ENCODE measurements around the gene PHF20.
"Not testable (repeated sequence)": the region's sequence is repeated elsewhere in the genome, so short reads cannot be mapped to it uniquely, and the experiment has no call there.

PHF20 gene

GRCh38 chr20:35761548-35761947 is 10.3 kb upstream of the PHF20 start:
- H3K4me3 Mint-ChIP-seq; H3K9me3 Mint-ChIP-seq; H3K27me3 Mint-ChIP-seq; DNase-seq; H3K36me3 Mint-ChIP-seq (ENCODE audit: low read depth); H3K27ac Mint-ChIP-seq: not testable (repeated sequence)
- peaks cover 14% of the 10 kb centered on the region for H3K4me1 Mint-ChIP-seq (ENCODE audit: low read depth)

- no peak overlapping the region for H3K27ac Mint-ChIP-seq
- no peaks in the 10 kb centered on the region for H3K9me3 Mint-ChIP-seq
- peaks cover 14% of the 10 kb centered on the region for H3K4me1 Mint-ChIP-seq (ENCODE audit: low read depth)
- DNase-seq = no peak
- H3K36me3 Mint-ChIP-seq (ENCODE audit: low read depth) = no peaks in the 10 kb centered on the region
- no peak overlapping the region for H3K4me3 Mint-ChIP-seq
- H3K27me3 Mint-ChIP-seq = no peaks in the 10 kb centered on the region
Measured at GRCh38 chr20:35762461-35762860, 9.4 kb upstream of the PHF20 start.

- not testable (repeated sequence) for H3K4me3 Mint-ChIP-seq; DNase-seq; H3K36me3 Mint-ChIP-seq (ENCODE audit: low read depth); H3K9me3 Mint-ChIP-seq; H3K27me3 Mint-ChIP-seq; H3K27ac Mint-ChIP-seq
- peaks cover 34% of the 10 kb centered on the region for H3K4me1 Mint-ChIP-seq (ENCODE audit: low read depth)
Measured at GRCh38 chr20:35764936-35765335, 6.9 kb upstream of the PHF20 start.

DNA sequence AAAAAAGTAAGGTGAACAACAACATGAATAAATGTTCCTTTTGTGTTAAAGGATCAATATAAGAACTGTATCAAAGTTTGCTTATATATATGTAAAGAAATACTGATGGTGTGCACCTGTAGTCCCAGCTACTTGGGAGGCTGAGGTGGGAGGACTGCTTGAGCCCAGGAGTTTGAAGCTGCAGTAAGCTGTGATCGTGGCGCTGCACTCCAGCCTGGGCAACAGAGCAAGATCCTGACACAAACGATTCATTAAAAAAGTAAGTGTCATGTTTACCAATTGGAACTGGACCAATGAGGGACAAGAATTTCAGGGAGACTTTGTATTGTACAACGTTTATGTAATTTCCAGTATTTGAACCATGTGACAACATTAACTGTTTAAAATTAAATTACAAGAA is 5.0 kb upstream of the PHF20 start:
- Mint-ChIP-seq H3K4me3 (no peak overlapping the region), H3K27me3 (no peaks in the 10 kb centered on the region), H3K4me1 (ENCODE audit: low read depth) (peaks cover 43% of the 10 kb centered on the region), H3K36me3 (ENCODE audit: low read depth) (peaks cover 5% of the 10 kb centered on the region), H3K9me3 (peaks cover 8% of the 10 kb centered on the region), H3K27ac (peak overlapping the region; percentile 99)
- DNase-seq = no peak

GRCh38 chr20:35767683-35768481 is 3.9 kb upstream of the PHF20 start:
- H3K27me3 Mint-ChIP-seq = no peaks in the 10 kb centered on the region
- H3K4me1 Mint-ChIP-seq (ENCODE audit: low read depth) = peaks cover 43% of the 10 kb centered on the region
- peaks cover 11% of the 10 kb centered on the region for H3K36me3 Mint-ChIP-seq (ENCODE audit: low read depth)
- DNase-seq = peak; percentile 67
- H3K27ac Mint-ChIP-seq = peak overlapping the region; percentile 99
- peak overlapping the region; percentile 74 for H3K4me3 Mint-ChIP-seq
- H3K9me3 Mint-ChIP-seq = peaks cover 8% of the 10 kb centered on the region

GRCh38 chr20:35768731-35769664 is 2.8 kb upstream of the PHF20 start:
- H3K4me1 Mint-ChIP-seq (ENCODE audit: low read depth) = peaks cover 53% of the 10 kb centered on the region
- H3K27me3 Mint-ChIP-seq = no peaks in the 10 kb centered on the region
- H3K36me3 Mint-ChIP-seq (ENCODE audit: low read depth) = peaks cover 23% of the 10 kb centered on the region
- no peak overlapping the region for H3K4me3 Mint-ChIP-seq
- H3K27ac Mint-ChIP-seq = peak overlapping the region; percentile 99
- H3K9me3 Mint-ChIP-seq = peaks cover 8% of the 10 kb centered on the region
- DNase-seq = peak; percentile 54

DNA sequence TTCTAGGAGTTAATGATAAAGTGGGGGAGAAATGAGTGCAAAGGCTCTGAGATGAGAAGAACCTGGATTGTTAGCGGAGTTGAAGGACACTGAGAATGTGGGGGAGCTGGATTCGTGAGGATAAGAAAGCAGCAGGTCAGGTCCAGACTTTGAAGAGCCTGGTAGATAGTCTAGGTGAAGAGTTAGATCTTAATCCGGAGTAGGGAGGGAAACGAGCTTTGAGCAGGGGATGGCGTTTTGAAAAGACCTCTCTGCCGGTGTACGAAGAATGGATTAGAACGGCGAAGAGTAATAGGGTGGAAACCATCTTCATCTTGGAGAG is 487 bp upstream of the PHF20 start:
- Mint-ChIP-seq H3K27me3 (no peaks in the 10 kb centered on the region), H3K4me3 (peak overlapping the region; percentile 32), H3K9me3 (peaks cover 8% of the 10 kb centered on the region), H3K4me1 (ENCODE audit: low read depth) (peaks cover 67% of the 10 kb centered on the region), H3K36me3 (ENCODE audit: low read depth) (peaks cover 45% of the 10 kb centered on the region), H3K27ac (peak overlapping the region; percentile 89)
- DNase-seq = no peak

DNA sequence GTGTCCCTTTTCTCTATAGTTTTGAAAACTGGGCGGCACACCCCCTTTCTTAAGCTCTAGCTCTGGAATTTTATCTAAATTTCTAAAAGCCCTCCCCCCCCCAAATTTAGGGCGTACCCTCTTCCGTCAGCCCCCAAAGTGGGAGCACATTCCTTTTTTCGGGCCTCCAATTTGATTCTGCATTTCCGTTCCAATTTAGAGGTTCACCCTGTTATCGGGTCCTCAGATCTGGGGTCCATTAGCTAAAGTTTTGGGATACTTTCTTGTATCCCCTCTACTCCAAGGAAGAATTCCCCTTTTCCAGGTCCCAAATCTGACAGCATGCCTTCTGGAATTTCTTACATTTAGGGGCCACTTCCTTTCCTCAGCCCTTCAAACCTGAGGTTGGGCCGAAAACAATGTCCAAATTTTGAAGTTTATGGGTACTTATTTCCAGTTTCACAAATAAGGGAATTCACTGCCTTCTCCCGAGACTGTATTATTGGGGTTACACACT is 796 bp downstream of the PHF20 start:
- DNase-seq = no peak
- Mint-ChIP-seq H3K4me3 (peak overlapping the region; percentile 83), H3K4me1 (ENCODE audit: low read depth) (peaks cover 73% of the 10 kb centered on the region), H3K27me3 (no peaks in the 10 kb centered on the region), H3K27ac (peak overlapping the region; percentile 93), H3K9me3 (peaks cover 8% of the 10 kb centered on the region), H3K36me3 (ENCODE audit: low read depth) (peaks cover 58% of the 10 kb centered on the region)

- H3K27me3 Mint-ChIP-seq = no peaks in the 10 kb centered on the region
- H3K36me3 Mint-ChIP-seq (ENCODE audit: low read depth) = peaks cover 63% of the 10 kb centered on the region
- peaks cover 7% of the 10 kb centered on the region for H3K9me3 Mint-ChIP-seq
- peak overlapping the region; percentile 83 for H3K4me3 Mint-ChIP-seq
- peak; percentile 38 for DNase-seq
- H3K4me1 Mint-ChIP-seq (ENCODE audit: low read depth) = peaks cover 71% of the 10 kb centered on the region
- peak overlapping the region; percentile 93 for H3K27ac Mint-ChIP-seq
Measured at GRCh38 chr20:35773154-35773751, 1.4 kb downstream of the PHF20 start.

DNA sequence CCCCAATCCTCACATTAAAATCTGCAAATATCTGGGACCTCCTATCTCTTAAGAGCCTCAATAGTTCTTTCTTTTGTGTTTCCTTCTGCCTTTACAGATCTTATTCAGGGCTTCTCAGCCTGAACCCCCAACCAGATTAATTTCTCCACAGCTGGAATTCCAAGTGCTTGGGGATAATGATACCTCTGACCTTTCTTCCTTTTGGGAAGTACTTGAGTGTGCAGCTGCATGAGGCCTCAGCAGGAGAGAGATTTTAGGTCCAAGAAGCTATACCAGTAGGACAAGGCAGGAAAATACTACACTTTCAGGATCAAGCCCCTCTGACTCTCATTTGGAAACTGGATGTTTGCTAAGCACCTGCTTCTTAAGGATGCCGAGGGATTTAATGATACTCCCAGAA is 2.6 kb downstream of the PHF20 start:
- H3K36me3 Mint-ChIP-seq (ENCODE audit: low read depth) = peaks cover 72% of the 10 kb centered on the region
- no peak for DNase-seq
- H3K4me3 Mint-ChIP-seq = peak overlapping the region; percentile 83
- H3K9me3 Mint-ChIP-seq = peaks cover 7% of the 10 kb centered on the region
- H3K27me3 Mint-ChIP-seq = no peaks in the 10 kb centered on the region
- H3K27ac Mint-ChIP-seq = peak overlapping the region; percentile 93
- peaks cover 67% of the 10 kb centered on the region for H3K4me1 Mint-ChIP-seq (ENCODE audit: low read depth)

GRCh38 chr20:35776513-35777101 is 4.8 kb downstream of the PHF20 start:
- Mint-ChIP-seq H3K27me3 (no peaks in the 10 kb centered on the region), H3K36me3 (ENCODE audit: low read depth) (peaks cover 82% of the 10 kb centered on the region), H3K4me3 (no peak overlapping the region), H3K4me1 (ENCODE audit: low read depth) (peaks cover 66% of the 10 kb centered on the region), H3K27ac (peak overlapping the region; percentile 65), H3K9me3 (peaks cover 1% of the 10 kb centered on the region)
- no peak for DNase-seq

- not testable (repeated sequence) for H3K9me3 Mint-ChIP-seq, H3K27ac Mint-ChIP-seq, H3K27me3 Mint-ChIP-seq, H3K4me3 Mint-ChIP-seq, DNase-seq
- Mint-ChIP-seq H3K36me3 (ENCODE audit: low read depth) (peaks cover 51% of the 10 kb centered on the region), H3K4me1 (ENCODE audit: low read depth) (peaks cover 24% of the 10 kb centered on the region)
Measured at GRCh38 chr20:35783811-35784210, 12.0 kb downstream of the PHF20 start.

- H3K27ac Mint-ChIP-seq, H3K4me3 Mint-ChIP-seq, H3K27me3 Mint-ChIP-seq, DNase-seq, H3K9me3 Mint-ChIP-seq: not testable (repeated sequence)
- H3K36me3 Mint-ChIP-seq (ENCODE audit: low read depth) = peaks cover 51% of the 10 kb centered on the region
- H3K4me1 Mint-ChIP-seq (ENCODE audit: low read depth) = peaks cover 17% of the 10 kb centered on the region
Measured at GRCh38 chr20:35785541-35785940, 13.7 kb downstream of the PHF20 start.

GRCh38 chr20:35788796-35789195 is 17.0 kb downstream of the PHF20 start:
- no peak for DNase-seq
- H3K4me1 Mint-ChIP-seq (ENCODE audit: low read depth) = peaks cover 23% of the 10 kb centered on the region
- H3K27ac Mint-ChIP-seq = no peak overlapping the region
- H3K27me3 Mint-ChIP-seq = no peaks in the 10 kb centered on the region
- H3K36me3 Mint-ChIP-seq (ENCODE audit: low read depth) = peaks cover 40% of the 10 kb centered on the region
- H3K9me3 Mint-ChIP-seq = no peaks in the 10 kb centered on the region
- H3K4me3 Mint-ChIP-seq = no peak overlapping the region
